ENCODE results near the gene PDZD2.

- no peak for TF ChIP-seq CTCF (IDR thresholded peaks at IDR 0.05; ENCODE audit: borderline replicate concordance, extremely low read depth, low read length, poor library complexity, severe bottlenecking)
- no peak for TF ChIP-seq EZH2 (IDR thresholded peaks at IDR 0.05; ENCODE audit: borderline replicate concordance, low read depth, low read length, severe bottlenecking)
Observed at GRCh38 chr5:32001707-32002106, 362.8 kb downstream of the PDZD2 start.
